Measurements from ENCODE around the gene OSBPL9.

The OSBPL9 gene

DNA sequence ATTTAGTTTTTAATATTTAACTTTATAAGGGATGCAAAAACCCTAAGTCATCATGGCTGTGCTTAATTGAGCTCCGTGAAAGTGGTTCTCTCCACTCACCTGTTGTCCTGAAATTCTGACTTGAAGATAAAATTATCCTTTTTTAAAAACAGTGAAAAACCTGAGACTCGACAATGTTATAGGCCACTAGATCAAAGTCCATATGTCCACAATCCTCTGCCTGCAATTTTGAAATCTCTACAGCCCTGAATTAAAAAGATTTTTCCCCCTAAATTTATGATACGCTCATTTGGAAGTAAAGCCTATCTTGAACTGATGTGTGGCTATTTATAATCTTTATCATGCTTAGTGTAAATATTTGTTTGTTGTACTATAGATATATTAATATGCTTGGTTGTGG is 18.7 kb downstream of the OSBPL9 start:
- Histone ChIP-seq H3K4me2 (ENCODE audit: low read length) (no peak overlapping the region), H3K79me2 (ENCODE audit: insufficient read depth, low read length) (no peaks in the 10 kb centered on the region), H3K9me2 (ENCODE audit: low read depth, low read length) (no peaks in the 10 kb centered on the region), H3K36me3 (ENCODE audit: insufficient read depth, low read length) (no peaks in the 10 kb centered on the region), H3K9ac (ENCODE audit: low read length) (no peak overlapping the region), H3K9me3 (ENCODE audit: low read length) (no peaks in the 10 kb centered on the region), H3K27me3 (ENCODE audit: insufficient read depth, low read length) (no peaks in the 10 kb centered on the region), H3F3A (ENCODE audit: insufficient read depth, low read length) (no peaks in the 10 kb centered on the region), H3K27ac (ENCODE audit: low read depth, low read length, poor library complexity, severe bottlenecking) (no peak overlapping the region), H4K20me1 (ENCODE audit: insufficient read depth, low read length) (no peaks in the 10 kb centered on the region), H2AFZ (ENCODE audit: low read length) (no peak overlapping the region), H3K4me3 (ENCODE audit: low read depth, low read length, poor library complexity, severe bottlenecking) (no peak overlapping the region), H3K4me1 (ENCODE audit: insufficient read depth, low read length, severe bottlenecking) (no peaks in the 10 kb centered on the region)
- TF ChIP-seq EZH2 (IDR thresholded peaks at IDR 0.05; ENCODE audit: borderline replicate concordance, low read length) = no peak
- TF ChIP-seq, protein P1, sequence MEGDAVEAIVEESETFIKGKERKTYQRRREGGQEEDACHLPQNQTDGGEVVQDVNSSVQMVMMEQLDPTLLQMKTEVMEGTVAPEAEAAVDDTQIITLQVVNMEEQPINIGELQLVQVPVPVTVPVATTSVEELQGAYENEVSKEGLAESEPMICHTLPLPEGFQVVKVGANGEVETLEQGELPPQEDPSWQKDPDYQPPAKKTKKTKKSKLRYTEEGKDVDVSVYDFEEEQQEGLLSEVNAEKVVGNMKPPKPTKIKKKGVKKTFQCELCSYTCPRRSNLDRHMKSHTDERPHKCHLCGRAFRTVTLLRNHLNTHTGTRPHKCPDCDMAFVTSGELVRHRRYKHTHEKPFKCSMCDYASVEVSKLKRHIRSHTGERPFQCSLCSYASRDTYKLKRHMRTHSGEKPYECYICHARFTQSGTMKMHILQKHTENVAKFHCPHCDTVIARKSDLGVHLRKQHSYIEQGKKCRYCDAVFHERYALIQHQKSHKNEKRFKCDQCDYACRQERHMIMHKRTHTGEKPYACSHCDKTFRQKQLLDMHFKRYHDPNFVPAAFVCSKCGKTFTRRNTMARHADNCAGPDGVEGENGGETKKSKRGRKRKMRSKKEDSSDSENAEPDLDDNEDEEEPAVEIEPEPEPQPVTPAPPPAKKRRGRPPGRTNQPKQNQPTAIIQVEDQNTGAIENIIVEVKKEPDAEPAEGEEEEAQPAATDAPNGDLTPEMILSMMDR (IDR thresholded peaks at IDR 0.05; ENCODE audit: low read length) = no peak

DNA sequence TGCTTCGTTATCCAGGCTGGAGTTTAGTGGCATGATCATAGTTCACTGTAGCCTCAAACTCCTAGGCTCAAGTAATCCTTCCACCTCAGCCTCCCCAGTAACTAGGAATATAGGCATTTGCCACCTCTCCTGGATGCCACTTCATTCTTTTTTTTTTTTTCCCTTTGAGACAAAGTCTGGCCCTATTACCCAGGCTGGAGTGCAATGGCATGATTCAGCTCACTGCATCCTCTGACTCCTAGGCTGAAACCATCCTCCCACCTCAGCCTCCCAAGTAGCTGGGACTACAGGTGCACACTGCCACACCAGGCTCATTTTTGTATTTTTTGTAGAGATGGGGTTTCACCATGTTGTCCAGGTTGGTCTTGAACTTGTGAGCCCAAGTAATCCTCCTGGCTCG is 19.3 kb downstream of the OSBPL9 start:
- Histone ChIP-seq H3F3A (ENCODE audit: insufficient read depth, low read length) (no peaks in the 10 kb centered on the region), H3K4me3 (ENCODE audit: low read depth, low read length, poor library complexity, severe bottlenecking) (no peak overlapping the region), H3K4me2 (ENCODE audit: low read length) (no peak overlapping the region), H3K9me3 (ENCODE audit: low read length) (no peaks in the 10 kb centered on the region), H3K27ac (ENCODE audit: low read depth, low read length, poor library complexity, severe bottlenecking) (no peak overlapping the region), H3K36me3 (ENCODE audit: insufficient read depth, low read length) (no peaks in the 10 kb centered on the region), H3K79me2 (ENCODE audit: insufficient read depth, low read length) (no peaks in the 10 kb centered on the region), H3K9me2 (ENCODE audit: low read depth, low read length) (no peaks in the 10 kb centered on the region), H3K4me1 (ENCODE audit: insufficient read depth, low read length, severe bottlenecking) (no peaks in the 10 kb centered on the region), H4K20me1 (ENCODE audit: insufficient read depth, low read length) (no peaks in the 10 kb centered on the region), H3K27me3 (ENCODE audit: insufficient read depth, low read length) (no peaks in the 10 kb centered on the region), H2AFZ (ENCODE audit: low read length) (no peak overlapping the region), H3K9ac (ENCODE audit: low read length) (no peak overlapping the region)
- TF ChIP-seq EZH2 (IDR thresholded peaks at IDR 0.05; ENCODE audit: borderline replicate concordance, low read length) = no peak
- TF ChIP-seq, protein P1 (IDR thresholded peaks at IDR 0.05; ENCODE audit: low read length) = no peak

DNA sequence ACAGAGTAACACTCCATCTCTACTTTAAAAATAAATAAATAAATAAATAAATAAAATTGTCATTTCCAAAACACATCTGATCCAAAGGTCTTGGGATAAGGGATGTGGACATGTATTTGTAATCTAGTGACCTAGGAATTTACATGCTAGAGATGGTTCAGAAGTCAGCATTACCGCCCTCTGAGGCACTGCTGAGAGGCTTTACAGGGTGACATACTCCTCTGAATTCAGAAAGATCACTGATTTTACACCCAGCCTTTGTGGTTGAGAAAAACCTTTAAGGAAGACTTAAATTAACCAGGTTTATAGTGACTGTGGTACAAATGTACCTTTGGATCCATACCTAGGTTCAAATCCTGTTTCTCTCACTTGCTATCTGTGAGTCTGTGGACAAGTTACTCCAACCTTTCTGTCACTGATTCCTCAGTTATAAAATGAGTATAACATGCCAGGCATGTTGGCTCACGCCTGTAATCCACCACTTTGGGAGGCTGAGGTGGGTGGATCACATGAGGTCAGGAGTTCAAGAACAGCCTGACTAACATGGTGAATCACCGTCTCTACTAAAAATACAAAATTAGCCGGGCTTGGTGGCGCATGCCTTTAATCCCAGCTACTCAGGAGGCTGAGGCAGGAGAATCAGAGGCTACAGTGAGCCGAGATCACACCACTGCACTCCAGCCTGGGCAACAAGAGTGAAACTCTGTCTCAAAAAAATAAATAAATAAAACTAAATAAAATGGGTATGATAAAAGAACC is 20.1 kb downstream of the OSBPL9 start:
- Histone ChIP-seq H3K9me3 (ENCODE audit: low read length) (no peaks in the 10 kb centered on the region), H3F3A (ENCODE audit: insufficient read depth, low read length) (no peaks in the 10 kb centered on the region), H3K4me1 (ENCODE audit: insufficient read depth, low read length, severe bottlenecking) (no peaks in the 10 kb centered on the region), H3K27me3 (ENCODE audit: insufficient read depth, low read length) (no peaks in the 10 kb centered on the region), H2AFZ (ENCODE audit: low read length) (no peak overlapping the region), H3K9me2 (ENCODE audit: low read depth, low read length) (no peaks in the 10 kb centered on the region), H3K9ac (ENCODE audit: low read length) (no peak overlapping the region), H3K4me3 (ENCODE audit: low read depth, low read length, poor library complexity, severe bottlenecking) (no peak overlapping the region), H3K36me3 (ENCODE audit: insufficient read depth, low read length) (no peaks in the 10 kb centered on the region), H3K4me2 (ENCODE audit: low read length) (no peak overlapping the region), H3K27ac (ENCODE audit: low read depth, low read length, poor library complexity, severe bottlenecking) (no peak overlapping the region), H4K20me1 (ENCODE audit: insufficient read depth, low read length) (no peaks in the 10 kb centered on the region), H3K79me2 (ENCODE audit: insufficient read depth, low read length) (no peaks in the 10 kb centered on the region)
- no peak for TF ChIP-seq EZH2 (IDR thresholded peaks at IDR 0.05; ENCODE audit: borderline replicate concordance, low read length)
- TF ChIP-seq, protein P1 (IDR thresholded peaks at IDR 0.05; ENCODE audit: low read length) = no peak

Measured in OCI-LY1 (cell line).